H1 (cell line): Measurements from ENCODE around the gene NRM. TPM values are rescaled to one million over a fixed set of nuclear protein-coding genes. Genes with fewer than 3 reads are reported as not detected.

Source experiments
- ASH2L ChIP-seq: fragments of 200-600, 300-600 bp; sonication (generic); IDR thresholded peaks from one replicate; pipeline ENCODE4 v1.7.1; 2017; ENCODE audit warnings: low read length
- BACH1 ChIP-seq: IDR thresholded peaks from 2 replicates; pipeline ENCODE4 v1.6.1; 2012; ENCODE audit warnings: low read length, improper control_type of control experiment
- CHD7 ChIP-seq: fragments of 300-600 bp; sonication (generic); IDR thresholded peaks from 2 replicates; pipeline ENCODE4 v1.7.1; 2012; ENCODE audit warnings: low read length, moderate library complexity, mild to moderate bottlenecking, inconsistent platforms; ENCODE audit not compliant: insufficient replicate concordance
- POU5F1 ChIP-seq: IDR thresholded peaks from 2 replicates; pipeline ENCODE4 v1.6.1; 2011; ENCODE audit warnings: low read depth, mild to moderate bottlenecking, low read length, moderate library complexity
- RBBP5 ChIP-seq: IDR thresholded peaks from 2 replicates; pipeline ENCODE4 v1.7.1; 2012; ENCODE audit warnings: low read depth, mild to moderate bottlenecking, inconsistent platforms, low read length, moderate library complexity, borderline replicate concordance
- RNF2 ChIP-seq: fragments of 200-900, 300-1000 bp; sonication (generic); IDR thresholded peaks from 2 replicates; pipeline ENCODE4 v1.7.1; 2016; ENCODE audit warnings: borderline replicate concordance, low read depth, mild to moderate bottlenecking, antibody characterized with exemption, low read length; ENCODE audit not compliant: poor library complexity, severe bottlenecking; ENCODE audit errors: missing control alignments
- SRF ChIP-seq: IDR thresholded peaks from 2 replicates; pipeline ENCODE4 v1.6.1; 2011; ENCODE audit warnings: mild to moderate bottlenecking, low read depth, low read length, moderate library complexity
- polyA plus RNA-seq, 7 experiments: library from polyadenylated mRNA; depleted of rRNA in 3 of 7; stranded (reverse) in 5 of 7; unstranded in 2 of 7; fragments of >200 nt in 5 of 7; fragments of 200-250 nt in 2 of 7; gene quantifications; 1 replicate in 5 of 7; 2 replicates in 1 of 7; 4 replicates in 1 of 7; pipeline versions ENCODE4 v1.2.1 to v1.2.3, GENCODE V29; 2011 to 2013; ENCODE audit warnings: missing spikeins in 2 of 7, mixed read lengths in 2 of 7
- total RNA-seq: library from RNA; stranded (reverse); fragmentation: NEBNext Ultra II Directional; extraction: Animal tissue kit (Norgen Biotek cat#: 25700); gene quantifications from 2 replicates; pipeline ENCODE4 v1.2.1, GENCODE V29; 2021

Gene NRM
- total and polyA plus RNA-seq, 2 of the 8 experiments (the other 6 are each of a cell fraction or from before 2014, with no cell fraction given), result 27.3 to 50.4 TPM

GRCh38 chr6:30696432-30696831, 5.6 kb upstream of the NRM start (continued):
- TF ChIP-seq CHD7 (no peak), SRF (no peak), BACH1 (no peak), ASH2L (no peak), RBBP5 (no peak), RNF2 (no peak), POU5F1 (no peak)
- TF ChIP-seq, all 59 proteins: peak for 0
